HG03520 (cell line): Measurements from ENCODE around the gene NBEAL2.
"Not testable (repeated sequence)": the region's sequence is repeated elsewhere in the genome, so short reads cannot be mapped to it uniquely, and the experiment has no call there.

Source experiments
- ATAC-seq: cut with Tn5 transposase; IDR thresholded peaks from one replicate; pipeline ENCODE4 v1.9.1; 2021; ENCODE audit warnings: mild to moderate bottlenecking, moderate library complexity; ENCODE audit not compliant: unreplicated experiment

The NBEAL2 gene

GRCh38 chr3:46962990-46963389, 16.5 kb upstream of the NBEAL2 start:
- no peak for ATAC-seq

- ATAC-seq, result not testable (repeated sequence)
Measured at GRCh38 chr3:46964038-46964590, 15.4 kb upstream of the NBEAL2 start.

GRCh38 chr3:46965151-46965550, 14.3 kb upstream of the NBEAL2 start:
- ATAC-seq, result no peak

- no peak for ATAC-seq
Measured at GRCh38 chr3:46966811-46967210, 12.7 kb upstream of the NBEAL2 start.

- no peak for ATAC-seq
Measured at GRCh38 chr3:46968783-46969428, 10.6 kb upstream of the NBEAL2 start.

GRCh38 chr3:46970391-46971091, 8.9 kb upstream of the NBEAL2 start:
- no peak for ATAC-seq

- no peak for ATAC-seq
Measured at GRCh38 chr3:46971151-46971550, 8.3 kb upstream of the NBEAL2 start.

- ATAC-seq, result no peak
Measured at GRCh38 chr3:46971742-46972141, 7.7 kb upstream of the NBEAL2 start.

GRCh38 chr3:46972396-46972795, 7.1 kb upstream of the NBEAL2 start:
- no peak for ATAC-seq

- ATAC-seq, result no peak
Measured at GRCh38 chr3:46974421-46975171, 4.9 kb upstream of the NBEAL2 start.

- ATAC-seq, result peak; percentile 58
Measured at GRCh38 chr3:46976326-46977190, 2.9 kb upstream of the NBEAL2 start, which contains the start of gene CCDC12. Gene CCDC12, minus strand, starts transcription at chr3:46976745. Its CDS starts 13 bp downstream, at chr3:46976732.

- ATAC-seq, result no peak
Measured at GRCh38 chr3:46977811-46978195, 1.7 kb upstream of the NBEAL2 start.

GRCh38 chr3:46978381-46978780, 1.1 kb upstream of the NBEAL2 start:
- no peak for ATAC-seq

GRCh38 chr3:46979958-46980497, 562 bp downstream of the NBEAL2 start:
- peak; percentile 3 for ATAC-seq

GRCh38 chr3:46981932-46982471, 2.5 kb downstream of the NBEAL2 start:
- no peak for ATAC-seq

- no peak for ATAC-seq
Measured at GRCh38 chr3:46982546-46982945, 3.1 kb downstream of the NBEAL2 start.

GRCh38 chr3:46984591-46985459, 5.4 kb downstream of the NBEAL2 start:
- no peak for ATAC-seq

- ATAC-seq, result no peak
Measured at GRCh38 chr3:46985588-46985987, 6.1 kb downstream of the NBEAL2 start.
